MCF 10A (cell line): ENCODE results near the gene ATOH8. TPM values are rescaled to one million over a fixed set of nuclear protein-coding genes. Genes with fewer than 3 reads are reported as not detected.

ENCODE experiments used
- BruUV-seq: library from RNA; stranded (reverse); fragments of 400-500 nt; replicated peaks from 2 replicates; lab custom pipeline; 2021; lab: Mats Ljungman, UMichigan
- CTCF ChIA-PET: fragments of 300-600 bp; sonication (Branson Sonifier 250); formaldehyde crosslinking; extraction: SDS; loops from one replicate; lab custom pipeline; 2021; ENCODE audit warnings: antibody characterized with exemption, inconsistent platforms; lab: Yijun Ruan, JAX
- POLR2A ChIA-PET: fragments of 300-600, 350-650 bp; sonication (Branson Sonifier 250); formaldehyde crosslinking; extraction: SDS; loops from one replicate; lab custom pipeline; 2020; ENCODE audit warnings: antibody characterized with exemption, inconsistent platforms; lab: Yijun Ruan, JAX
- DNase-seq: peaks from one replicate; pipeline ENCODE4 v3.0.0-alpha.2; 2018; ENCODE audit not compliant: unreplicated experiment
- H3K27ac Mint-ChIP-seq: one replicate; pipeline ENCODE4 v1.8.0; 2022; ENCODE audit warnings: mild to moderate bottlenecking, low read depth, mixed read lengths; ENCODE audit not compliant: unreplicated experiment
- H3K27me3 Mint-ChIP-seq: one replicate; pipeline ENCODE4 v1.8.0; 2022; ENCODE audit warnings: mixed read lengths; ENCODE audit not compliant: insufficient read depth, unreplicated experiment
- H3K36me3 Mint-ChIP-seq: one replicate; pipeline ENCODE4 v1.8.0; 2022; ENCODE audit warnings: mild to moderate bottlenecking, moderate library complexity, mixed read lengths; ENCODE audit not compliant: insufficient read depth, unreplicated experiment
- H3K4me1 Mint-ChIP-seq: one replicate; pipeline ENCODE4 v1.8.0; 2022; ENCODE audit warnings: mixed read lengths; ENCODE audit not compliant: insufficient read depth, unreplicated experiment
- H3K4me3 Mint-ChIP-seq: one replicate; pipeline ENCODE4 v1.8.0; 2022; ENCODE audit warnings: mild to moderate bottlenecking, moderate library complexity, mixed read lengths; ENCODE audit not compliant: unreplicated experiment
- H3K9me3 Mint-ChIP-seq: one replicate; pipeline ENCODE4 v1.8.0; 2022; ENCODE audit warnings: mixed read lengths; ENCODE audit not compliant: unreplicated experiment
- intact Hi-C: fragments of 100-400 bp; cut with micrococcal nuclease; formaldehyde crosslinking; loops from 2 replicates; pipeline ENCODE4 v1.14.1; 2022
- total RNA-seq: library from RNA; stranded (reverse); gene quantifications from 2 replicates; pipeline ENCODE4 v1.2.3, GENCODE V29; 2022
- TF ChIP-seq, protein P1 (sequence below): fragments of 200-600 bp; IDR thresholded peaks from one replicate; pipeline ENCODE4 v1.8.0; 2022; ENCODE audit warnings: antibody characterized with exemption, mild to moderate bottlenecking; ENCODE audit not compliant: unreplicated experiment

The ATOH8 gene
- total RNA-seq, 1 experiment from 2014 or later, result 0.72 TPM

DNA sequence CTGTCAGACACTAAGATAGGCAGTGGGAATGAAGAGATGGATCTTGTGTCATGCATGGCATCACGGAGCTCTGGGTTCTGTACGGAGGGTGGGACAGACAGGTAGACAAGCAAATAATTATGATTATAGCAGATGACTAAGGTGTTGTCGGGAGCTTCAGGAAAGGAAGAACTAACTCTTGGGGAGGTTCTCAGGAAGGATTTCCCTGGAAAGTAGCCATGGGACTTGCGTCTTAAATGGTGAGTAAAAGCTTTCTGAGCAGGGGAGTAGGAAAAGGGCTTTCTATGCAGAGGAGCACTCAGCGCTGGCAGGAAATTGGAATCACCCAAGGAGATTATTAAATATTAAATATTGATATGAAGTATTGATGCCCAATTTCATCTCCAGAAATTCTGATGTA lies 35.5 kb downstream of the ATOH8 start:
- H3K4me3 Mint-ChIP-seq, result no peak overlapping the region
- H3K4me1 Mint-ChIP-seq, result peaks cover 16% of the 10 kb centered on the region
- no peak for DNase-seq
- H3K27me3 Mint-ChIP-seq, result peaks cover 17% of the 10 kb centered on the region
- H3K27ac Mint-ChIP-seq, result no peak overlapping the region
- no peaks in the 10 kb centered on the region for H3K9me3 Mint-ChIP-seq
- no TSS peak for BruUV-seq
- CTCF ChIA-PET, result interaction anchor here (0.8 to 1.4 kb wide), 3 partner anchors 13 to 25 kb away, joined by 3 to 4 read pairs (median 3); no protein-coding TSS in a partner anchor
- H3K36me3 Mint-ChIP-seq, result no peaks in the 10 kb centered on the region
- POLR2A ChIA-PET, result interaction anchor here (1.3 kb wide), 1 partner anchor 17 kb away, joined by 4 read pairs; no protein-coding TSS in a partner anchor
- TF ChIP-seq, protein P1, sequence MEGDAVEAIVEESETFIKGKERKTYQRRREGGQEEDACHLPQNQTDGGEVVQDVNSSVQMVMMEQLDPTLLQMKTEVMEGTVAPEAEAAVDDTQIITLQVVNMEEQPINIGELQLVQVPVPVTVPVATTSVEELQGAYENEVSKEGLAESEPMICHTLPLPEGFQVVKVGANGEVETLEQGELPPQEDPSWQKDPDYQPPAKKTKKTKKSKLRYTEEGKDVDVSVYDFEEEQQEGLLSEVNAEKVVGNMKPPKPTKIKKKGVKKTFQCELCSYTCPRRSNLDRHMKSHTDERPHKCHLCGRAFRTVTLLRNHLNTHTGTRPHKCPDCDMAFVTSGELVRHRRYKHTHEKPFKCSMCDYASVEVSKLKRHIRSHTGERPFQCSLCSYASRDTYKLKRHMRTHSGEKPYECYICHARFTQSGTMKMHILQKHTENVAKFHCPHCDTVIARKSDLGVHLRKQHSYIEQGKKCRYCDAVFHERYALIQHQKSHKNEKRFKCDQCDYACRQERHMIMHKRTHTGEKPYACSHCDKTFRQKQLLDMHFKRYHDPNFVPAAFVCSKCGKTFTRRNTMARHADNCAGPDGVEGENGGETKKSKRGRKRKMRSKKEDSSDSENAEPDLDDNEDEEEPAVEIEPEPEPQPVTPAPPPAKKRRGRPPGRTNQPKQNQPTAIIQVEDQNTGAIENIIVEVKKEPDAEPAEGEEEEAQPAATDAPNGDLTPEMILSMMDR, result no peak
- intact Hi-C loops, result no loop called here

DNA sequence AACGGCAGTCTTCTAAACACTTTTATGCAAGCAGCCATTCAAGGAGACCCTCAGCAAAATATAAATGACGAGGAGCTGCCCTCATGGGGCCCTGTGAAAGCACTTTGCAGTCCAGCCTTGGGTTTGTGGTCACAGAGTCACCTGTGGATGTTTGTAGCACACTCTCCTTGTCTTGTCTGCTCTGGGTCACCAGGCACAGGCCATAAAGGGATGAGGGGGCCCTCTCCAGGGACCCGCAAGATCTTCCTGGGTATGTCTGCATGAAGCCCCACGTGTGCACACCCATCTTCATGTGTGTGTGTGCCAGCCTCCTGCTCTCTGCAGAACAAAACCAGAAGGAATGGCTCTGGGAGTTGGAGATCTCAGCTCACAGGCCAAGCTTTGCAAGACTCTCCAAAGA lies 36.2 kb downstream of the ATOH8 start:
- H3K9me3 Mint-ChIP-seq, result no peaks in the 10 kb centered on the region
- peaks cover 16% of the 10 kb centered on the region for H3K4me1 Mint-ChIP-seq
- POLR2A ChIA-PET, result interaction anchor here (1.3 kb wide), 1 partner anchor 18 kb away, joined by 4 read pairs; no protein-coding TSS in a partner anchor
- TF ChIP-seq, protein P1, result no peak
- DNase-seq, result no peak
- H3K27me3 Mint-ChIP-seq, result peaks cover 17% of the 10 kb centered on the region
- no peak overlapping the region for H3K4me3 Mint-ChIP-seq
- no peaks in the 10 kb centered on the region for H3K36me3 Mint-ChIP-seq
- no peak overlapping the region for H3K27ac Mint-ChIP-seq
- intact Hi-C loops, result no loop called here
- no TSS peak for BruUV-seq
- CTCF ChIA-PET, result interaction anchor here (0.5 to 1.4 kb wide), 4 partner anchors 12 to 28 kb away, joined by 3 read pairs; no protein-coding TSS in a partner anchor

DNA sequence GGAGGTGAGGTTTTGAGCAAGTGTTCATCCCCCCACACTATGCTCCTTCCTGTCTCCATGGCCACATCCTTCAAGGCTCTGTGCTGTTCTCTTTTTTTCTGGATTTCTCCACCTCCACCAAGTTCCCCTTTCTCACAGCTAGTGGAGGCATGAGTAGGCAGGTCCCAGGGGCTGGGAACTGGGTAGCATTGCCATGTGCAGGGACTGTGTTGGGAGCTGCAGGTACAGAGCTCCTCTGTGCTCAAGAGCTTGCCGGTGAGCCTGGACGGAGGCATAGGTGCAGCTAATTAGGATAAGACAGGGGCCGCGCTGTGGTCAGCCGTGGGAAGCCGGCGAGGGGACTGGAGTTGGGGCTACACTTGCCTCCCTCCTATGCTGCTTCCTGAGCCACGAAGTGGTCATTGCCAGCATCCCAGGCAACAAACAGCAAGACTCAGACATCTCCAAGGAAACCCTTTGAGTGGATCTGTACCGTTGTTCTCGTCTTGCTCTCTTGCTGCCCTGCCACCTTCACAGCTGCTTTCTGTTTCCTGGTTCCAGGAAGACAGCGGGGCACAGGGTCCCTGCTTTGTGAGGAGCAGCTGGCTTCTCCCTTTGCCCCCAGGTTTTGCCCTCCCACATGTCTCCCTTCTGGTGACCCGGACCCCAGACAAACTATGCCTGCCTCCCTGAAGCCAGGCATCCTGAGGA lies 36.9 kb downstream of the ATOH8 start:
- ChIA-PET CTCF (interaction anchor here (0.6 to 1.4 kb wide), 4 partner anchors 11 to 154 kb away, joined by 3 read pairs; no protein-coding TSS in a partner anchor), POLR2A (no interaction called here)
- no peak overlapping the region for H3K4me3 Mint-ChIP-seq
- H3K36me3 Mint-ChIP-seq, result no peaks in the 10 kb centered on the region
- TF ChIP-seq, protein P1, result no peak
- no peak for DNase-seq
- no peak overlapping the region for H3K27ac Mint-ChIP-seq
- H3K9me3 Mint-ChIP-seq, result no peaks in the 10 kb centered on the region
- no TSS peak for BruUV-seq
- intact Hi-C loops, result no loop called here
- peaks cover 17% of the 10 kb centered on the region for H3K27me3 Mint-ChIP-seq
- H3K4me1 Mint-ChIP-seq, result peaks cover 16% of the 10 kb centered on the region

- Mint-ChIP-seq H3K4me3 (no peak overlapping the region), H3K9me3 (no peaks in the 10 kb centered on the region), H3K36me3 (no peaks in the 10 kb centered on the region), H3K4me1 (peaks cover 16% of the 10 kb centered on the region), H3K27me3 (peaks cover 17% of the 10 kb centered on the region), H3K27ac (no peak overlapping the region)
- BruUV-seq, result no TSS peak
- TF ChIP-seq, protein P1, result no peak
- CTCF ChIA-PET, result interaction anchor here (0.6 to 1.2 kb wide), 3 partner anchors 8 to 92 kb away, joined by 3 to 4 read pairs (median 3); no protein-coding TSS in a partner anchor
- POLR2A ChIA-PET, result interaction anchor here (1.6 kb wide), 1 partner anchor 21 kb away, joined by 8 read pairs; no protein-coding TSS in a partner anchor
- intact Hi-C loops, result no loop called here
- no peak for DNase-seq
These were observed 38.1 kb downstream of the ATOH8 start for GRCh38 chr2:85791704-85792565.
